Measurements from ENCODE around the gene DLG4.

Gene DLG4

DNA sequence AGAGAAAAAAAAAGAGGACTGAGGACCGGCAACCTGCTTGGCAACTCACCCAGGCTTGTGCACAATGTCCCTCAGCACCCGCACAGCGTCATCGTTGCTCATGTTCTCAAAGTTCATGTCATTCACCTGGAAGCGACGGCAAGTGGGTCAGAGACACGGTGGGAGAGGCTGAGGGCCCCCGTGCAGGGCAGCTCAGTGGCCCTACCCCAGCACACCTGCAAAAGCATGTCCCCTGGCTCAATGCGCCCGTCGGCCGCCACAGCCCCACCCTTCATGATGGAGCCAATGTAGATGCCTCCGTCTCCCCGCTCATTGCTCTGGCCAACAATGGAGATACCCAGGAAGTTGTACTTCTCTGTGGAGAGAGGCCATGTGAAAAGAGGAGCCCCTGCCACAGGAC, 9.3 kb upstream of the DLG4 start:
- TF ChIP-seq ZNF274 (IDR thresholded peaks at IDR 0.05; ENCODE audit: low read depth, low read length): no peak
- no peak overlapping the region for H3K4me3 ChIP-seq (ENCODE audit: low read length)

DNA sequence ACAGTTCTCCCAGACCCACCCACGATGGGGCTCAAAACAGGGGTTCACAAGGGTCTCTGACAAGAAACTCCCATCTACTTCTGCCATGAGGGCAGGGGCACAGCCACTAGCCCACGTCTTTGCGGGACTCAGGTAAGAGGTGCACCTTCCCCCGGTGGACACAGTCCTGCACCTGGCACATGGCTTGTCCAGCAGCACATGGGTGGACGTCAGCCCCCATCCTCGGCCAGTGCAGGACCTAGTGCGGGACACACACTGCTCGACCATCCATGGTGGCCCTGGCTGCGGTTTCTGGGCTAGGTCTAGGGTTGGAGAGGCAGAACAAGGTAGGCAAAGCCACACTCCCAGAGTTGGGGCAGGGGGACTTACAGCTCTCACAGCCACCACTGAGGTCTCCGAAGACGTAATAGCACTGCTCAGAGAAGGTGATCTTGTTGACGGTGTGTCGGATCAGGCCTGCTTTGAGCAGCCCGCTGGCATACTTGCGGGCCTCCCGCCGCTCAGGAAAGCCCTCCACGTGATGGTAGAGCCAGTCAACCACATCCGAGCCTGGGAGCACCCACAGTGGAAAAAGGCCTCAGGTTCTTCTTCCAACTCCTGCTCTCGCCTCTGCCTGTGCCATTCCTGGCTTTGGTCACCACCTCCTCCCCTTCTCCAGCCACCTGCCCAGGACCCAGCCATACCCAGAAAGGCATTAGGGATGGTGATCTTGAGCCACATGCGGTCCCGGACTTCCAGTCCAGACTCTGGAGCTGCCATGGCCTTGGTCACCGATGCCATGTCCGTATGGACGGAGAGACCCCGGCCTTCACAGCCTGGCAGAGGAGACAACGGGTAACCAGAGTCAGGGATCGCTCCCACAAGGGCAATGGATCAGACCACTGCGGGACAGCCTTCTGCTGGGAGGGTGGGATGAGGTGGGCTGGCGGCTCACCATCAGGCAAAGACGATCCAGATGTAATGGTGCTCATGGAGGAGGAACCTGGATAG, 7.4 kb upstream of the DLG4 start:
- no peak for TF ChIP-seq ZNF274 (IDR thresholded peaks at IDR 0.05; ENCODE audit: low read depth, low read length)
- H3K4me3 ChIP-seq (ENCODE audit: low read length): no peak overlapping the region

- no peak for TF ChIP-seq ZNF274 (IDR thresholded peaks at IDR 0.05; ENCODE audit: low read depth, low read length)
- H3K4me3 ChIP-seq (ENCODE audit: low read length): no peak overlapping the region
These were observed 6.2 kb upstream of the DLG4 start for GRCh38 chr17:7225711-7226331.

DNA sequence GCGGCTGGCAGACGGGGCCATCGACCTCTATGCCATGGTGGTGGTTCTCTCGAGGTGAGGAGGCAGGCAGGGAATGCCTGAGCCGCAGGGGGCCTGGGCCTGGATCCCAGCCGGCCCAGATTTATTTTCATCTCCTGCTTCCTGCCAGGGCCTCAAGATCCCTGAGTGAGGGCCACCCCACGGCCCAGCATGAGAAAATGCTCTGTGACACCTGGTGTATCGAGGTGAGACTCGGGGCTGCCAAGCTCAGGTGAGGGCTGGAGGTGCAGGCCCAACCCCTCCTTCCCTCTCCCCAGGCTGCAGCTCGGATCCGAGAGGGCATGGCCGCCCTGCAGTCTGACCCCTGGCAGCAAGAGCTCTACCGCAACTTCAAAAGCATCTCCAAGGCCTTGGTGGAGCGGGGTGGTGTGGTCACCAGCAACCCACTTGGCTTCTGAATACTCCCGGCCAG, 5.0 kb upstream of the DLG4 start:
- H3K4me3 ChIP-seq (ENCODE audit: low read length): no peak overlapping the region
- TF ChIP-seq ZNF274 (IDR thresholded peaks at IDR 0.05; ENCODE audit: low read depth, low read length): no peak

- no peak for TF ChIP-seq ZNF274 (IDR thresholded peaks at IDR 0.05; ENCODE audit: low read depth, low read length)
- no peak overlapping the region for H3K4me3 ChIP-seq (ENCODE audit: low read length)
These were observed 4.5 kb upstream of the DLG4 start for GRCh38 chr17:7224110-7224509.

GRCh38 chr17:7223375-7223774, 3.7 kb upstream of the DLG4 start:
- H3K4me3 ChIP-seq (ENCODE audit: low read length): no peak overlapping the region
- no peak for TF ChIP-seq ZNF274 (IDR thresholded peaks at IDR 0.05; ENCODE audit: low read depth, low read length)

DNA sequence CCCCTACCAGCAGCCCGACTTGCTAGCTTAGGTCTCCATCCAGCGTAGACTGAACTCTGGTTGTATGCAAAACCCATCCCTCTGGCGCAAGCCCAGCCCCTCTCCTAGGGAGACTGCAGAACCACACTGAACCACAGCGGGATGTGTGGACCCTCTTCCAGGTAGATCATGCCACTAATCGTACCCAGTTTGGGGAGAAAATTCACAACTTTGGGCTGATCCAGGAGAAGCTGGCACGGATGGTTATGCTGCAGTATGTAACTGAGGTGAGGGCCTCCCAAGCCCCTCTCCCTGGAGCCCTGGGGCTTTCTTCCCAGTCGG, 3.3 kb upstream of the DLG4 start:
- TF ChIP-seq ZNF274 (IDR thresholded peaks at IDR 0.05; ENCODE audit: low read depth, low read length): no peak
- no peak overlapping the region for H3K4me3 ChIP-seq (ENCODE audit: low read length)

GRCh38 chr17:7222093-7222971, 2.7 kb upstream of the DLG4 start:
- H3K4me3 ChIP-seq (ENCODE audit: low read length): no peak overlapping the region
- no peak for TF ChIP-seq ZNF274 (IDR thresholded peaks at IDR 0.05; ENCODE audit: low read depth, low read length)

- TF ChIP-seq ZNF274 (IDR thresholded peaks at IDR 0.05; ENCODE audit: low read depth, low read length): no peak
- H3K4me3 ChIP-seq (ENCODE audit: low read length): no peak overlapping the region
These were observed 1.8 kb upstream of the DLG4 start for GRCh38 chr17:7221278-7222092.

GRCh38 chr17:7220593-7221277, 1.1 kb upstream of the DLG4 start:
- no peak for TF ChIP-seq ZNF274 (IDR thresholded peaks at IDR 0.05; ENCODE audit: low read depth, low read length)
- peak overlapping the region; percentile 86 for H3K4me3 ChIP-seq (ENCODE audit: low read length)

GRCh38 chr17:7219229-7219811, 316 bp downstream of the DLG4 start:
- no peak for TF ChIP-seq ZNF274 (IDR thresholded peaks at IDR 0.05; ENCODE audit: low read depth, low read length)
- H3K4me3 ChIP-seq (ENCODE audit: low read length): peak overlapping the region; percentile 86; the same call in 1 of the 2 replicates

- TF ChIP-seq ZNF274 (IDR thresholded peaks at IDR 0.05; ENCODE audit: low read depth, low read length): no peak
- no peak overlapping the region for H3K4me3 ChIP-seq (ENCODE audit: low read length)
These were observed 878 bp downstream of the DLG4 start for GRCh38 chr17:7218758-7219157.

DNA sequence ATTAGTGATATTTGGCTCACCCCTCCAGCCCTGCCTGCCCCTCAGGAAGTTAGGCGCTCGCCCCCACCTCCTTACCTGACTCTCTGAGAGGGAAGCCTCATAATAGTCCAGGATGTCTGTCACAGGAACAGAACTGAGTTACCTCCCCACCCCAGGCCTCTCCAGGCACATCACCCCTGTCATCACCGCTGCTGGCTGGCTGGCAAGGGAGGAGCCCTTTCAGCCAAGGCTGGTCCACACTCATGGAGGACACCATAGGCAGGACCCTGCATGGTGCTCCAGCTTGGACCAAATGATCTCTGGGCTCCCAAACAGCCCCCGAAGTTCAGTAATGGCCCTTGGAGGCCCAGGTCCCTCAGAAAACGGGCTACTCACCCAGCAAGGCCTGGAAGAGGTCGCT, 1.5 kb downstream of the DLG4 start:
- no peak overlapping the region for H3K4me3 ChIP-seq (ENCODE audit: low read length)
- no peak for TF ChIP-seq ZNF274 (IDR thresholded peaks at IDR 0.05; ENCODE audit: low read depth, low read length)
